ENCODE results near the gene CPT1A.

Gene CPT1A

GRCh38 chr11:68784653-68785052 lies 57.1 kb downstream of the CPT1A start:
- no peak for DNase-seq

DNA sequence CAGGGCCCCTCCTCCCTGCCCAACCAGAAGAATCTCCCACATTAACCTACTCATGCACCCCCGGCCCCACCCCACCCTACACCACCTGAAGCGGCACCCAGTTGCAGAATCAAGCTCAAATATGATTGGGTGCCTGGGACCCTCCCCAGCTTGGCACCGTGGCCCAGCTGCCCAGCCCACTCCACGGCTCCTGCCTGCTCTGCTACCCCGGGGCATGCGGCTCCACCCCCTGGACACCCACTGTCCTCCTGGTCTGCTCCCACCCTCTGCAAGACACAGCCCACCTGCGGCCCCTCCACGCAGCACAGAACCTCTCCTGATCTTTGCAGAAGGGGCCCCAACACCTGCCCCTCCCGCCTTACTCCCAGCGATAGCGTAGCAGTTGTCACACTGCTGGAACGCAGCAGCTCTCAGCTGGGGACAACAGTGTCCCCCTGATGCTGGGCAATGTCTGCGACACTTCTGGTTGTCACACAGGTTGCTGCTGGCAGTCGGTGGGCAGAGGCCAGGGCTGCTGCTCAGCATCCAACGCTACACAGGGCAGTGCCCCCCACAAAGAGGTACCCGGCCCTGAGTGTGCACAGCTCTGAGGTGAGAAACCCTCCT lies 58.4 kb downstream of the CPT1A start:
- no peak for DNase-seq

GRCh38 chr11:68782711-68783110 lies 59.0 kb downstream of the CPT1A start:
- no peak for DNase-seq

DNA sequence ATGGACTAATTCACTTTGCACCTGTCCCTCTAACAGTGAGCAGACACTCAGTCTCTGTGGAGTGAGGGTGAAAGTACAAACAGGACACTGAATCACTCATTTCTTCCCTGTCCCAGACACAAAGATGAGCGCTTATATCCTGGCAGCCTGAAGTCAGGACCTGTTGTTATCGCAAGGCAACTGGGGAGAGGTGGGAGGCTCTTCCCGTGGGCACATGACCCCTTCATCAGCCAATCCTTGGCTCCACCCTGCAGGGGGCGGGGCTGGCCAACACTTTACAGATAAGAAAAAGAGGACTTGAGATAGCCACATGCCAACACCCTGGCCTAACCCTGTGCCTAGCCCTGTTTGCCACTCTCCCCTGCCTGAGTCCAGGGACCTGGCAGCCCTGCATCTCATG lies 60.9 kb downstream of the CPT1A start:
- no peak for DNase-seq

DNA sequence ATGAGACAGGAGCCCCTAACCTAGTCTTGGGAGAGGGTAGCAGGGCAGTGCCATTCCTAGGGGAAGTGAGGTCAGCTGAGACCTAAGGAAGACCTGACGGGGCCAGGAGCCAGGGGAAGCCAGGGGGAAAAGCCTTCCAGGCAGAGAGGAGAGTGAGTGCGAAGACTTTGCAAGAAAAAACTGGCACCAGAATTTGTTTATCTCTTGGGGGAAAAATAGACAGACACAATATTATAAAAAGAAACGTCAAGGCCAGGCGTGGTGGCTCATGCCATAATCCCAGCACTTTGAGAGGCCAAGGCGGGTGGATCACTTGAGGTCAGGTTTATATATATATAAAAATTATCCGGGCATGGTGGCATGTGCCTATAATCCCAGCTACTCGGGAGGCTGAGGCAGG lies 63.5 kb downstream of the CPT1A start:
- no peak for DNase-seq

- no peak for DNase-seq
Measured at GRCh38 chr11:68776442-68777235, 65.1 kb downstream of the CPT1A start.

DNA sequence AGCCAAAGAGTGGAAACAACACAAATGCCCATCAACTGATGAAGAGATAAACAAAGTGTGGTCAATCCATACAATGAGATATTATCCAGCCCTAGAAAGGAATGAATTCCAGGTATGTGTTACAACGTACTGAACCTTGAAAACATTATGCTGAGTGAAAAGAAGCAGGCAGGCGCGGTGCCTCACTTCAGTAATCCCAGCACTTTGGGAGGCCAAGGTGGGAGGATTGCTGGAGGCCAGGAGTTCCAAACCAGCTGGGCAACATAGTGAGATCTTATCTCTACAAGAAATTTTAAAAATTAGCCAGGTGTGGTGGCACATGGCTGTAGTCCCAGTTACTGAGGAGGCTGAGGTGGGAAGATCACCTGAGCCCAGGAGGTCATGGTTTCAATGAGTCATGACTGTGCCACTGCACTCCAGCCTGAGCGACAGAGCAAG lies 65.7 kb downstream of the CPT1A start:
- no peak for DNase-seq

GRCh38 chr11:68774194-68774585 lies 67.5 kb downstream of the CPT1A start:
- DNase-seq = no peak

DNA sequence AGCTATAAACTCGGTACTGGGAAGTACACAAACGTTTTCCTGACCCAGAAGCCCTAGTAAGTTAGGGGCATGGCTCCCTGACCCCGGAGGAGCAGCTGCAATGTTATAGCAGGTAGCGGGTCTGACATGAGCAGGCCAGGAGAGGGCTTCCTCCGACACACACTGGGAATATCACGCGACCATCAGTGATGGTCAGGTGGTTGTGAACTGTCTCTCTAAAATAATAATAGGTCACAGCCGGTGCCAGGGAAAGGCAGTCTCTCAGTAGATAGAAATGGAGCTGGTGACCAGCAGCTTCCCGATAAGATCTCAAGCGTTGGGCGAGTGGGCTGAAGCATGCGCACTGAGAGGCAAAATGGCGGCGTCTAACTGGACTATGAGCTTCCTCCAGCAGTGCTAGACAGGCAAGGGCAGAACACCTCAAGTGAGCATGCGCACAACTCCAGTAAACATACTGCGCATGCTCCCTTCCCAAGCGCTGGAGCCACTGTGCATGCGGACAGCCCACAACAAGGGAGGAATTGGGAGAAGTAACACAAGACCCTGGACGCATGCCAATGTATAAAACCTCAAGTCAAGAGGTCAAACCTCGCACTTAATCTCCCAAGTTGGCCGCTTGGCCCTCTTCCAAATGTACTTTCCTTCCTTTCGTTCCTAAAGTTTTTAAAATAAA lies 68.1 kb downstream of the CPT1A start:
- DNase-seq = no peak

- DNase-seq = no peak
Measured at GRCh38 chr11:68772936-68773335, 68.8 kb downstream of the CPT1A start.

DNA sequence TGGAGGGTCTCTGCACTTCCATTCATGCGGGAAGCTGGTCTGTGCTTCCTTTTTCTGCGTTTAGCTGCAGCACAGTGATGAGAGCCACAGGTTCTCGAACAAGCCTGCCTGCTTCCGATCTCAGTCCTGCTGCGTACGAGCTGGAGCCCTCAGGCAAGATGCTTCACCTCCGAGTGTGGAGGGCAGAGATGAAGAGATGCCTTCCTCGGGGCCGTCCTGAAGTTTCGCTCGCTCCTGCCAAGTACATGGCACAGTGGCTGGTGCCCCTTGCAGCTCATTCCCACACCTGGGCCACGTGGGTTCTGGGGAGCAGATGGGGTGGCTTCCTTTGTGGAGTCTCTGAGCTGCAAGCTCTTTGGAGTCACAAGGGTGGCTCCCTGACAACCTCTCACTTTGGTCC lies 70.9 kb downstream of the CPT1A start:
- DNase-seq = no peak

DNA sequence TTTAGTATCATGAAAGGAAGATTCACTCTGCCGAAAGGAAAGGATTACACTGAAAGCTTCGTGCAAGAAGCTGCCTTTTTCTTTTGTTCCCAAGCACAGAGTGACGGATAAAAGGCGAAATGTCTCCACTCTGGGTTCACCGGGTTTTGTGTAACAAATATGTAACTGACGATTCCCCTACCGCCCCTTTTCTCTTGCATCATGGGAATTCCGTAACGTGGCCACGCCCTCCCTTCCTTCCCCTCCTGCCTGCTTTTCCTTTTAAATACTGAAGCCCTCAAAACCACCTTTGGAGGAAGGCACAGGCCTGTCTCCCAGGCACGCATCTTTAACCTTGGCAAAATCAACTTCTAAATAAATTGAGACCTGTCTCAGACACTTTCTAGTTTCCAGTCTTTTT lies 74.0 kb downstream of the CPT1A start:
- DNase-seq = no peak

- no peak for DNase-seq
Measured at GRCh38 chr11:68766786-68767185, 74.9 kb downstream of the CPT1A start.

GRCh38 chr11:68764746-68765145 lies 77.0 kb downstream of the CPT1A start:
- no peak for DNase-seq

DNA sequence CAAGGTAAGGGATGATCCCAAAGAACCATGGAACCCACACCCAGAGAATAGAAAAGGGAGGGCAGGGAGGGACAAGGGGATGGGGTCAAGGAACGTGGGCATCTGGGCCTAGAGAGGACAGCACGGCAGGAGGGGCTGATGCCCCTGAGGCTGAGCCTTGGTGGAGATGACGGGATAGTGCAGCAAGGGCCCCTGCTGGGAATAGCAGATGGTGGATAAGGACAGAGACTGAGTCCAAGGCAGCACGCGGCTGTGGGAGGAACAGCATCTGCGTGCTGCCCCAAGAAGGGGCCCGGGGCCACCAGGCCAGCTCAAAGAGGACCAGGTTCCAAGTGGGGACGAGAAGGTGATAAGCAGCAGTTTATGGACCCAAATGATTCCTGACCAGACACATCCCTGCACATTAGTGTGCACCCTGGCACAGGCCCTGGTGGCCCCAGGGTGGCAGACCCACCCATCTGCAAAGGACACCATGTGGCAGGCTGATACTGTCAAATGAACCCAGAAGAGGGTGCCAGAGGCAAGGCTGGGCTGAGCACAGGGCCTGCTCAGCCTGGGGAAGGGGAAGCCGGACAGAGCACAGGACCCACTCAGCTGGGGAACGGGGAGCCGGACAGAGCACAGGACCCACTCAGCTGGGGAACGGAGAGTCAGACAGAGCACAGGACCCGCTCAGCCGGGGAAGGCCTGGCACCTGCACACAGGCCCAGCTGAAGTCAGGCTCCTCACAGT lies 77.6 kb downstream of the CPT1A start:
- no peak for DNase-seq

GRCh38 chr11:68763181-68763721 lies 78.5 kb downstream of the CPT1A start:
- no peak for DNase-seq

DNA sequence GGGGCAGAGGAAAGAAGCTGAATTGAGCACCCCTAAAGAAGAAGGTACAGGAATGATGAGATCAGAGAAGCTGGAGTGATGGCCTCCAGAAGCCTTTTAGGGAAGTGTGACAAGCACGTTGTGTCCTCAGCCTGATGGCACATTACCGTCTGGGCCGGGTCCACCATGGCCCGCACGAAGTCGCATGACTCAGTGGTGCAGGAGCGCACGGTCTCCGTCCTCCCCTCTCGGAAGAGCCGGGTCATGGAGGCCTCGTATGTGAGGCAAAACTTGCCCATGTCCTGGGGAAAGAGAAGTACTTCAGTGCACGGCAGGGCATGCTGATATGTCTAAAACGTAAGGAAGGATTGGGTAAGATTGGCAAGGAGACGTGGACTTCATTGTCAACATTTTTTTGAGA lies 79.2 kb downstream of the CPT1A start:
- no peak for DNase-seq

- no peak for DNase-seq
Measured at GRCh38 chr11:68761801-68762200, 79.9 kb downstream of the CPT1A start.

DNA sequence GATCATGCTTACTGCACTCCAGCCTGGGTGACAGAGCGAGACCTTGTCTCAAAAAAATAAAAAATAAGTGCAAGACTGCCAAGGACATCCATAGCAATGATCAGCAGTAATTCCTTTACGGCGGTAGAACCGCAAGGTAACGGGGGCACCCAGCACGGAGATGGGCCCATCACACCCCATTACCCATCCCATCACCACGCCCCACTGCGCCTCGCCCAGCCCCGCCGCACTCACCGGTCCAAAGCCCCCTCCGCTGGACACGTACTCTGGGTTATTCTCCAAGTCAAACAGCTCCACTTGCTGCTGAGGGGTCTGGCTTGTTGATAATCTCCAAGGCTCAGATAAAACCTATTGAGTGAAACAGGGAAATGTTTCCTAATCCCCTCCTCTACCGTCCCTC lies 81.7 kb downstream of the CPT1A start:
- no peak for DNase-seq

- no peak for DNase-seq
Measured at GRCh38 chr11:68757711-68758110, 84.0 kb downstream of the CPT1A start.

GRCh38 chr11:68756171-68756766 lies 85.4 kb downstream of the CPT1A start:
- no peak for DNase-seq

DNA sequence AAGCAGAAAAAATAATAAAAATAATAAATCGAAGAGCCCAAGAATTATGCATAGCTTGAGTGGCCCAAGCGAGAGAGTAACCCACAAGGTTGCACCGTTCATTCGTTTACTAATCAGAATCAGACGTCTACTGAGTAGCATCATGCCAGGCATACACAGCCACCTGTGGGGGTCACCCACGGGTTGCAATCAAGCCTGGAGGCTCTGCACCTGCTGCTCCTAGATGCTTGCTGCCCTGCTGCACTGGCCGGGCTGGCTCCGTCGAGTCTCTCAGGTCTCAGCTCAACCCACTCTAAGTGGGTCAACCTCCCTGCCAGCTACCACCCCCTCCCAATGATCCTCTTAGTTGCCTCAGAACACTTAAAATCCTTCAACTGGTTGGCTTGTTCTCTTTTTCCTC lies 88.4 kb downstream of the CPT1A start:
- no peak for DNase-seq

- peak; percentile 21 for DNase-seq
Measured at GRCh38 chr11:68751331-68751856, 90.3 kb downstream of the CPT1A start, which contains the start of gene TESMIN. Gene TESMIN, minus strand, starts transcription at chr11:68751520. Its CDS starts 860 bp downstream, at chr11:68750660.
